Lung (tissue), 12 donors: Measurements from ENCODE around the gene ZNF546. TPM values are rescaled to one million over a fixed set of nuclear protein-coding genes. Genes with fewer than 3 reads are reported as not detected.

Experiments used
- ATAC-seq: fragments of 200-7000 bp; cut with Tn5 transposase; one replicate; pipeline ENCODE4 v1.9.1; 2020; ENCODE audit warnings: moderate number of reproducible peaks; ENCODE audit not compliant: insufficient read depth, low FRiP score
- DNase-seq, 3 donors: peaks; one replicate each; pipeline ENCODE4 v3.0.0-alpha.2; 2013 to 2017
- H3K27ac ChIP-seq, 2 donors: one replicate each; pipeline ENCODE4 v1.5.1; 2013; ENCODE audit warnings: mild to moderate bottlenecking in 2 of 2, moderate library complexity in 2 of 2, control low read depth in 1 of 2, inconsistent platforms in 1 of 2, low read depth in 1 of 2, low read length in 1 of 2
- H3K27me3 ChIP-seq, 3 donors: one replicate each; pipeline ENCODE4 v1.5.1; 2013; ENCODE audit warnings: low read length in 2 of 3; ENCODE audit not compliant: control insufficient read depth in 3 of 3, insufficient read depth in 3 of 3
- H3K36me3 ChIP-seq, 4 donors: one replicate each; pipeline ENCODE4 v1.5.1; 2013; ENCODE audit warnings: low read length in 4 of 4, mild to moderate bottlenecking in 1 of 4, moderate library complexity in 1 of 4; ENCODE audit not compliant: control insufficient read depth in 4 of 4, insufficient read depth in 4 of 4
- H3K4me1 ChIP-seq, 5 donors: one replicate each; pipeline ENCODE4 v1.5.1; 2013; ENCODE audit warnings: low read length in 5 of 5, mild to moderate bottlenecking in 2 of 5, moderate library complexity in 1 of 5; ENCODE audit not compliant: control insufficient read depth in 5 of 5, insufficient read depth in 5 of 5
- H3K4me3 ChIP-seq: one replicate; pipeline ENCODE4 v1.5.1; 2013; ENCODE audit warnings: mild to moderate bottlenecking, control low read depth, moderate library complexity
- H3K9ac ChIP-seq, 2 donors: one replicate each; pipeline ENCODE4 v1.5.1; 2013; ENCODE audit warnings: low read length in 2 of 2, control low read depth in 1 of 2; ENCODE audit not compliant: insufficient read depth in 1 of 2
- H3K9me3 ChIP-seq, 4 donors: one replicate each; pipeline ENCODE4 v1.5.1; 2013; ENCODE audit warnings: low read length in 3 of 4, mild to moderate bottlenecking in 1 of 4, moderate library complexity in 1 of 4; ENCODE audit not compliant: control insufficient read depth in 4 of 4, insufficient read depth in 3 of 4
- WGBS, 2 donors: extraction: QIAGEN DNeasy Blood & Tissue Kit; methylation state at CpG; one replicate each; pipeline ENCODE4 v1.1.7; 2013; 5-methylcytosine and 5-hydroxymethylcytosine counted together
- polyA plus RNA-seq, 2 donors: library from polyadenylated mRNA; stranded (reverse); fragments of 200-250 nt; gene quantifications; one replicate each; pipeline ENCODE4 v1.2.1, GENCODE V29; 2013
- total RNA-seq, 2 donors: library from RNA; depleted of rRNA in 1 of 2; stranded (reverse); fragments of >200 nt in 1 of 2; gene quantifications; one replicate each; pipeline ENCODE4 v1.2.1, GENCODE V29; 2014 to 2021
- TF ChIP-seq, protein P1 (sequence below): IDR thresholded peaks from 2 replicates; pipeline ENCODE4 v1.5.1; 2012; ENCODE audit warnings: mild to moderate bottlenecking; ENCODE audit errors: control extremely low read depth, extremely low read depth
- donor health status: control.
- donor health status: control.
- donor health status: Bipolar disorder and iron deficiency.
- donor health status: healthy.
- donor health status: DM: yes; HTN: yes; CAD: no.

ZNF546 gene
- total and polyA plus RNA-seq, 4 donors, result 1.0 to 9.2 (median 2.7) TPM

DNA sequence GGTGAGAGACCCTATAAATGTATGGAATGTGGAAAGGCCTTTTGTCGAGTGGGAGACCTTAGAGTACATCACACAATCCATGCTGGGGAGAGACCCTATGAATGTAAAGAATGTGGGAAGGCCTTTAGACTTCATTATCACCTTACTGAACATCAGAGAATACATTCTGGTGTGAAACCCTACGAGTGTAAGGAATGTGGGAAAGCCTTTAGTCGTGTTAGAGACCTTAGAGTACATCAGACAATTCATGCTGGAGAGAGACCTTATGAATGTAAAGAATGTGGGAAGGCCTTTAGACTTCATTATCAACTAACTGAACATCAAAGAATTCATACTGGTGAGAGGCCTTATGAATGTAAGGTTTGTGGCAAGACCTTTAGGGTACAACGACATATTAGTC lies 17.1 kb downstream of the ZNF546 start:
- TF ChIP-seq, protein P1, sequence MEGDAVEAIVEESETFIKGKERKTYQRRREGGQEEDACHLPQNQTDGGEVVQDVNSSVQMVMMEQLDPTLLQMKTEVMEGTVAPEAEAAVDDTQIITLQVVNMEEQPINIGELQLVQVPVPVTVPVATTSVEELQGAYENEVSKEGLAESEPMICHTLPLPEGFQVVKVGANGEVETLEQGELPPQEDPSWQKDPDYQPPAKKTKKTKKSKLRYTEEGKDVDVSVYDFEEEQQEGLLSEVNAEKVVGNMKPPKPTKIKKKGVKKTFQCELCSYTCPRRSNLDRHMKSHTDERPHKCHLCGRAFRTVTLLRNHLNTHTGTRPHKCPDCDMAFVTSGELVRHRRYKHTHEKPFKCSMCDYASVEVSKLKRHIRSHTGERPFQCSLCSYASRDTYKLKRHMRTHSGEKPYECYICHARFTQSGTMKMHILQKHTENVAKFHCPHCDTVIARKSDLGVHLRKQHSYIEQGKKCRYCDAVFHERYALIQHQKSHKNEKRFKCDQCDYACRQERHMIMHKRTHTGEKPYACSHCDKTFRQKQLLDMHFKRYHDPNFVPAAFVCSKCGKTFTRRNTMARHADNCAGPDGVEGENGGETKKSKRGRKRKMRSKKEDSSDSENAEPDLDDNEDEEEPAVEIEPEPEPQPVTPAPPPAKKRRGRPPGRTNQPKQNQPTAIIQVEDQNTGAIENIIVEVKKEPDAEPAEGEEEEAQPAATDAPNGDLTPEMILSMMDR, result no peak
- no peaks in the 10 kb centered on the region for H3K27me3 ChIP-seq
- peaks cover 8 to 38% (median 21%) of the 10 kb centered on the region in 4 donors for H3K9me3 ChIP-seq
- no peak overlapping the region for H3K4me3 ChIP-seq
- H3K27ac ChIP-seq, result no peak overlapping the region
- ATAC-seq, result no peak
- peaks cover 2 to 39% (median 31%) of the 10 kb centered on the region in 4 donors for H3K36me3 ChIP-seq
- WGBS, 2 donors, result 96 to 97% methylated on average over 4 of the region's 4 CpGs
- H3K9ac ChIP-seq, result no peak overlapping the region
- no peaks in the 10 kb centered on the region for H3K4me1 ChIP-seq
- DNase-seq, result no peak

DNA sequence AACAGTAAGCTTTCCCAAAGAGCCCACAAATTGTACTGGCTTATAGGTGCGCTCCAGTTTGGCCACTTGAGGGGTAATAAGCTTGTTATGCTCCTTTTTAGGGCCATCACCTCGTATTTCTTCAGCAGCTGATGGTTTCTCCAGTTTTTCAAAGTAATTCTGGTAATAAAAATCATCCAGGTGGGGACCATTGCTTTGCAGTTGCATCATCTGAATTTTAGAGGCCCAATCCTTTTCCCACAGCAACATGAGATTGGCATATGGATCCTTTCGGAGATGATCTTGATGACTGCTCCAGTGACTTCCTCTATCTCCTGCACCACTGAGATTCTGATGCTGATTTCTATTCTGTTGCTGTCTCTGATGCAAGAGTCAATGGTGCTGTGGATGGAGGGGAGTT lies 27.1 kb downstream of the ZNF546 start:
- H3K36me3 ChIP-seq, result no peaks in the 10 kb centered on the region
- no peak for ATAC-seq
- no peak for DNase-seq
- 86 to 94% methylated on average over 3 of the region's 3 CpGs for WGBS, 2 donors
- H3K27me3 ChIP-seq, result no peaks in the 10 kb centered on the region
- TF ChIP-seq, protein P1, result no peak
- no peaks in the 10 kb centered on the region for H3K4me1 ChIP-seq
- H3K9me3 ChIP-seq, result peaks cover 2 to 41% (median 21%) of the 10 kb centered on the region in 4 donors
- H3K9ac ChIP-seq, result no peak overlapping the region
- no peak overlapping the region for H3K4me3 ChIP-seq
- H3K27ac ChIP-seq, result no peak overlapping the region

DNA sequence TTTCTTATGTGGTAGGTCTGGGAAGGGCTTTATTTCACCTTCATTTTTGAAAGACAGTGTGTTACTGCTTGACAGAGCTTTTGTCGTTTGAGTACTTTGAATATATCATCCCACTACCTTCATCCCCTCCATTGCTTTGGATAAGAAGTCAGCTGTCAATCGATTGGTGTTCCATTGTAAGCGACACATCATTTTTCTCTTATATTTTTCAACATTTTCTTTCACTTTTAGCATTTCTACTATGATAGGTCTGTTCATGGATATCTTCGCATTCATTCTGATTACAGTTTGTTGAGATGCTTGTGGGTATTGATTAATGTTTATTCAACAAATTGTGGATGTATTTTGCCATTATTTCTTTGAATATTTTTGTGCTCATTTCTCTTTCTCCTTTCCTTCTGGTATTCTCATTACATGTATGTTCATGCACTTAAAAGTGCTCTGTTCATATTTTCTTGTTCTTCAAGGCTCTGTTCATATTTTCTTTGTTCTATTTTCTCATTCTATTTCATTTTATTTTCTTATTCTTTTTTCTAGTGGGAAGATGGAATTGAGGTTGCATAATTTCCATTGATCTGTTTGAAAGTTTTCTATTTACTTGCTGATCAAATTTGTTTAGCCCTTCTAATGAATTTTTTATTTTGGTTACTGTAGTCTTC lies 29.2 kb downstream of the ZNF546 start:
- Histone ChIP-seq H3K27me3 (no peaks in the 10 kb centered on the region), H3K36me3 (no peaks in the 10 kb centered on the region), H3K27ac (no peak overlapping the region), H3K9me3 (peaks cover 2 to 49% (median 29%) of the 10 kb centered on the region in 4 donors), H3K9ac (no peak overlapping the region), H3K4me3 (no peak overlapping the region), H3K4me1 (no peaks in the 10 kb centered on the region)
- DNase-seq, result no peak
- 96 to 97% methylated on average over 4 of the region's 4 CpGs for WGBS, 2 donors
- TF ChIP-seq, protein P1, result no peak
- no peak for ATAC-seq

DNA sequence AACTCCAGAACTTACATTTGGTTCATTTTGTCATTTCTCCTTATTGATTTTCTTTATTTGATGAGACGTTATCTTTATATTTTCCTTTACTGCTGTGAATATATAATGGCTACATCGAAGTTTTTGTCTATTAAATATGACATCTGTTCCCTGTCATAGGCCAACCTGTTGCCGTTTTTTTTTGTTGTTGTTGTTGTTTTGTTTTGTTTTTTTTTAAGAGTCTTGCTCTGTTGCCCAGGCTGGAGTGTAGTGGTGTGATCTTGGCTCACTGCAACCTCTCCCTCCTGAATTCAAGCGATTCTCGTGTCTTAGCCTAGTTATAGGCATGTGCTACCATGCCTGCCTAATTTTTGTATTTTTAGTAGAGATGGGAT lies 29.7 kb downstream of the ZNF546 start:
- H3K27ac ChIP-seq, result no peak overlapping the region
- H3K4me3 ChIP-seq, result no peak overlapping the region
- no peaks in the 10 kb centered on the region for H3K4me1 ChIP-seq
- DNase-seq (no peak), ATAC-seq (no peak)
- no peaks in the 10 kb centered on the region for H3K27me3 ChIP-seq
- no peak overlapping the region for H3K9ac ChIP-seq
- peaks cover 2 to 49% (median 34%) of the 10 kb centered on the region in 4 donors for H3K9me3 ChIP-seq
- WGBS, 2 donors, result 85 to 95% methylated on average over 5 of the region's 5 CpGs
- H3K36me3 ChIP-seq, result no peaks in the 10 kb centered on the region
- TF ChIP-seq, protein P1, result no peak
